HG02759 (cell line): ENCODE data around the gene DGKB.
"Not testable (repeated sequence)": the region's sequence is repeated elsewhere in the genome, so short reads cannot be mapped to it uniquely, and the experiment has no call there.

Experiments
- ATAC-seq: cut with Tn5 transposase; IDR thresholded peaks from one replicate; pipeline ENCODE4 v1.9.1; 2021; ENCODE audit warnings: mild to moderate bottlenecking, moderate library complexity; ENCODE audit not compliant: unreplicated experiment

DGKB gene

GRCh38 chr7:14487701-14488395 is 414.7 kb downstream of the DGKB start:
- ATAC-seq, result no peak

GRCh38 chr7:14483663-14484062 is 418.9 kb downstream of the DGKB start:
- no peak for ATAC-seq

- no peak for ATAC-seq
Measured at GRCh38 chr7:14480281-14480680, 422.3 kb downstream of the DGKB start.

GRCh38 chr7:14478834-14479510 is 423.6 kb downstream of the DGKB start:
- no peak for ATAC-seq

- ATAC-seq, result not testable (repeated sequence)
Measured at GRCh38 chr7:14461716-14462115, 440.8 kb downstream of the DGKB start.

GRCh38 chr7:14458846-14459245 is 443.7 kb downstream of the DGKB start:
- not testable (repeated sequence) for ATAC-seq

GRCh38 chr7:14457568-14458453 is 444.7 kb downstream of the DGKB start:
- ATAC-seq, result peak; percentile 76

- no peak for ATAC-seq
Measured at GRCh38 chr7:14449291-14449690, 453.3 kb downstream of the DGKB start.

- ATAC-seq, result peak; percentile 85
Measured at GRCh38 chr7:14446829-14447228, 455.7 kb downstream of the DGKB start.

- no peak for ATAC-seq
Measured at GRCh38 chr7:14446219-14446618, 456.3 kb downstream of the DGKB start.

GRCh38 chr7:14438366-14438765 is 464.2 kb downstream of the DGKB start:
- no peak for ATAC-seq

- no peak for ATAC-seq
Measured at GRCh38 chr7:14436878-14437277, 465.7 kb downstream of the DGKB start.

GRCh38 chr7:14432924-14433323 is 469.6 kb downstream of the DGKB start:
- no peak for ATAC-seq

GRCh38 chr7:14430926-14431325 is 471.6 kb downstream of the DGKB start:
- no peak for ATAC-seq

- ATAC-seq, result no peak
Measured at GRCh38 chr7:14425559-14425958, 477.0 kb downstream of the DGKB start.

GRCh38 chr7:14424675-14425074 is 477.9 kb downstream of the DGKB start:
- no peak for ATAC-seq

GRCh38 chr7:14420768-14421167 is 481.8 kb downstream of the DGKB start:
- ATAC-seq, result no peak

- no peak for ATAC-seq
Measured at GRCh38 chr7:14419531-14419930, 483.0 kb downstream of the DGKB start.

GRCh38 chr7:14418633-14419032 is 483.9 kb downstream of the DGKB start:
- ATAC-seq, result no peak

- ATAC-seq, result no peak
Measured at GRCh38 chr7:14414274-14414986, 488.1 kb downstream of the DGKB start.
